Skin of body (tissue), 2 donors: Measurements from ENCODE around the gene ARHGEF25. TPM values are rescaled to one million over a fixed set of nuclear protein-coding genes. Genes with fewer than 3 reads are reported as not detected.
"Not testable (repeated sequence)": the region's sequence is repeated elsewhere in the genome, so short reads cannot be mapped to it uniquely, and the experiment has no call there.

Experiments used
- DNase-seq: peaks from one replicate; lab custom pipeline; 2025; lab: John Stamatoyannopoulos, UW
- total RNA-seq: library from RNA; depleted of rRNA; stranded (reverse); fragments of >200 nt; gene quantifications from one replicate; pipeline ENCODE4 v1.2.3, GENCODE V29; 2014

ARHGEF25 gene
- total RNA-seq, 1 donor from 2014 or later = 32.5 TPM

- no peak for DNase-seq
Measured at GRCh38 chr12:57609101-57609780, 2.0 kb upstream of the ARHGEF25 start.

DNA sequence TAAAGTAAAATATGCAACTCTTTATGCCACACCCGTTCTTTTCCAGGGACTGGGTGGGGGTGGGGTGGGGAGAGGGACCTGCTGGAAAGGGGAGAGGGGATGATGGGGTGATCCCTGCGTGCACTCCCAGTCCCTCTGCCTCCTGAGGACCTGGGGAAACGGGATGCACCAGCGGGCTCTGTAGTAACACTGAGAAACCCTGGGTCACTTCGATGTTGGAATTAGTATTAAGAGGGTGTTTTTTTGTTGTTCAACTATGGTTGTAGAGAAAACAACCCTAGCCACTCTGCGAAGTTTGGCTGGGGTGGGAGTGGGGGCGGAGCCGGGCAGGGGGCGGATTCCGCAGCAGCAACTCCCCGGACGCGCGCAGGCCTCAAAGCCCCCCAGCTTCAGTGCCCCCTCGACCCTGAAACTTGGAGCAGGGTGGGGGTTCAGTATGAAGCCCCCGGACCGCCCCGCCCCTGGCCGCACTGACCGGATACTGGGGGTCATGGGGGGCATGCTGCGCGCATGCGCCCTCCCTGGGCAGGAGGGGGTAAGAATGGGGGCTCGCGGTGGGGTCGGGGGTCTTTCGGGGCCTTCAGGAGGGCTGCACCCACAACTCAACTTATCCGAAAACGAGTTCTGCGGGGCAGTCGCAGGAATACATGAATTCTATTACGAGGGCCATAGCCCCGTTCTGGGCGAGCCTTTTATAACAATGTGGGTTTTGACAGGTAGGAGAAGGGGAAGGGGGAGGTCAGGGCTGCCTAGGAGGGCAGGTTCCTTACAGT lies 1.3 kb upstream of the ARHGEF25 start:
- peak; percentile 9 for DNase-seq

DNA sequence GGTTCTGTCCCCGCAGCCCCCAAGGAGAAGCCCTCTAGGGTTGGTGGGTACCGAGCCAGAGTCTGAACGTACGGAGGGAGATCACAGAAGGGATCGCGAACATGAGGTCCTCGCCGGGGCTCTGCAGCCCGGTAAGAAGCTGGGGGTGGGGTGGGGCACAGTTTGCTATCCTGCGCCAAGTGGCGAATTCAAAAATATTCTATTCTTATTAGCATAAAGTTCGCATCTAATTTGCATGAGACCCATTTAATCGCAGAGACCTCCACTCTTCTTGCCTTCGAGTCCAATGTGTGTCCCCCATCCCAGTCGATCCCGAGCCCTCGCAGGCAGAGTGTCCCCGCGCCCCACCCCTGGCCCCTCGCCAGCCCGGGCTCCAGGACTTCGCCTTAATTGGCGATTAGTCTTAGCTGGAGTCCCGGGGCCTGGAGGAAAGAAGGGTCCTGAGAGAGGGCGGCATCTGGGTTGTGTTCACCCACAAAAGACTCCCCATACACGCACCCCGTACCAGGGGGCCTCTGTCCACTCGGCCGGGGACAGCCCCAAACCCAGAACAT lies 604 bp upstream of the ARHGEF25 start:
- no peak for DNase-seq

- DNase-seq = no peak
Measured at GRCh38 chr12:57611827-57612710, 834 bp downstream of the ARHGEF25 start.

DNA sequence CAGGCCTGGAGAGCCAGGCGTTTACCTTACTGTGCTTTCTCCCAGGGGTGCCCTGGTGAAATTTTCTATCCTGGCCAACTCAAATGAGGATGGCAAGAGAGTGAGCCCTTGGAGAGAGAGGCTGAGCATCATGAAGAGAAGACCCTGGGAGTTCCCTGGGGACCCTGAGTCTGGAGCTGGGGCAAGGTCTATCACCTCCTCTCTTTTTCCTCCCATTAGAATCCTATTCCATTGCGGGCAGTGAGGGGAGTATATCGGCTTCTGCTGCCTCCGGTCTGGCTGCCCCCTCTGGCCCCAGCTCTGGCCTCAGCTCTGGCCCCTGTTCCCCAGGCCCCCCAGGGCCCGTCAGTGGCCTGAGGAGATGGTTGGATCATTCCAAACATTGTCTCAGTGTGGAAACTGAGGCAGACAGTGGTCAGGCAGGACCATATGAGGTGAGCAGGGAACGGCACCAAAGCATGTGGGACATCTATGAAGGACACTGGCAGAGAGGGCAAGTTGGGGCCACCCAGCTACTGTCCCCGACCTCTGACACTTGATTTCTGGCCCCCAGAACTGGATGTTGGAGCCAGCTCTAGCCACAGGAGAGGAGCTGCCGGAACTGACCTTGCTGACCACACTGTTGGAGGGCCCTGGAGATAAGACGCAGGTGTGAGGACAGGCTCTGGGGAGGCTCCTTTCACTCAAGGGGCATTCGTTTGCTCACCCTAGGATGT lies 1.6 kb downstream of the ARHGEF25 start:
- DNase-seq = no peak

- no peak for DNase-seq
Measured at GRCh38 chr12:57613427-57614109, 2.3 kb downstream of the ARHGEF25 start.

DNA sequence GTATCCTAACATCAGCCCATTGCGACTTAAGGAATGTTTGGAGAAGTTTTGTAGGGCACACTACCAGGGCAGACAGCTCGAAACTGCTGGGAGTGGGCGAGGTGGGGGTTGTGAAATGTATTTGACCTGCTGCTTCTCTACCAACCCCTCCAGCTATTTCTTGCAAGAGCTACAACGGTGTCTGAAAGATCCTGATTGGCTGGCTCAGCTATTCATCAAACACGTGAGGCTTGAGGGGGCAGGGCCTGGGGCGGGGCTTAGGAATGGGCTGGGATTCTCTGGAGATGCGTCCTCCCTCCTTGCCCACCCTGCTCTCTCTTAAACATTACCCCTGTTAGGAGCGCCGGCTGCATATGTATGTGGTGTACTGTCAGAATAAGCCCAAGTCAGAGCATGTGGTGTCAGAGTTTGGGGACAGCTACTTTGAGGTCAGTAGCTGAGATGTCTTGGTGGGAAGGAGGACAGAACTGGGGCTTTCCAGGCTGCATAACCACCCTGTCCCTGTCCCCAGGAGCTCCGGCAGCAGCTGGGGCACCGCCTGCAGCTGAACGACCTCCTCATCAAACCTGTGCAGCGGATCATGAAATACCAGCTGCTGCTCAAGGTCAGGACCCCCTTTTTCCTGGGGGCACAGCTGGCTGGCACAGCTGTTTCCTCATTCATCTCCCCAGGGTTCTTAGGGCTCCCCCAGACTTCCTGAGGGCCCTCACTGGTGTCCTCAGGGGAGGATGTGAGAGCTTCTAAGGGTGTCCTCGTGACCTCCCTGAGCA lies 3.1 kb downstream of the ARHGEF25 start:
- no peak for DNase-seq

DNA sequence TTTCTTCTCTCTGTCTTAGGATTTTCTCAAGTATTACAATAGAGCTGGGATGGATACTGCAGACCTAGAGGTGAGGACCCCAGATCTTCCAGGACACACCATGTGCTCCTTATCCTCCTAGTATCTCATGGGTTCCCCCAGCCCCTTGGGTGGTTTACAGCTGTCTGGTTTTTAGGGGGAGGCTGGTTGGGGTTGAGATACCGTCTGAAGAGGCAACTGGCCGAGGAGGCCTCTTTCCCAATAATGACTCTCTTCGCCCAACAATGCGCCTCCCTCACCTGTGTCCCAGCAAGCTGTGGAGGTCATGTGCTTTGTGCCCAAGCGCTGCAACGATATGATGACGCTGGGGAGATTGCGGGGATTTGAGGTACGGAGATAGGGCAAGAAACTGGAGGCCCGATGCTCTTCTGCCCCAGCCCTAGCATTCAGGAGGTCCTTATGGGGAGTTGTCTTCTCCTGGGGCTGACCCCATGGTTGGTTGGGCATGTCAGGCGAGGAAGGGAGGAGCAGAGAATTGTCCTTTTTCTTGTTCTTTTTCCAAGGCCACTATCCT lies 3.8 kb downstream of the ARHGEF25 start:
- DNase-seq = no peak

- no peak for DNase-seq
Measured at GRCh38 chr12:57615637-57616036, 4.4 kb downstream of the ARHGEF25 start.

DNA sequence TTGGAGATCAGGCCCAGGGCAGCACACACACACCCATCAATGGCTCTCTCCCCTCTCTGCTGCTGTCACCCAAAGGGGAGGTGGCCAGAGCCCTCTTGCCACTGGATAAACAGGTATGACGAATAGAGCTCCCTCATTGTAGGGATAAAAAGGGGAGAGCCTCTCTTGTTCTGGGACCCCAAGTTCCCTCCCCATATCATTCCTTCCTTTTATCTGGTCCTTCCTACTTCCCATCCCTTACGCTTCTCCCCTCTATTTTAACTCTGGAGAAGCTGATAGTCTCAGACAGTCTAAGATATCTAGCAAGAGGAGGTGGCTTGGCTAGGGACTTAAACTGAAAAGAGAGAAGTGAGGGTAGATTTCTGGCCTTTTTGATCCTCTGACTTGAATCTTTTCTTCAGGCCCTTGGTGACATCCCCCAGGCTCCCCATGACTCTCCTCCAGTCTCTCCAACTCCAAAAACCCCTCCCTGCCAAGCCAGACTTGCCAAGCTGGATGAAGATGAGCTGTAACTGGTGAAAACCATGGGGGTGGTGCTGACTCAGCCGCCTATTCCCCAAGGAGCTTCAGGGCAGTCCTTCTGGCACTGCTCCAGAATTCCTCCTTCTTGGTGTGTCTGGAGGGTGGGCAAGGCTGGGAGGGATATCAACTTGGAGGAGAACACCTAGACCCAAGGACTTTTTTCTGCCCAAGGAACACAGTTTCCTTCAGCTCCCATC lies 5.3 kb downstream of the ARHGEF25 start:
- DNase-seq = no peak

GRCh38 chr12:57617942-57618341 lies 6.7 kb downstream of the ARHGEF25 start:
- DNase-seq = no peak

- not testable (repeated sequence) for DNase-seq
Measured at GRCh38 chr12:57618431-57618830, 7.2 kb downstream of the ARHGEF25 start.

DNA sequence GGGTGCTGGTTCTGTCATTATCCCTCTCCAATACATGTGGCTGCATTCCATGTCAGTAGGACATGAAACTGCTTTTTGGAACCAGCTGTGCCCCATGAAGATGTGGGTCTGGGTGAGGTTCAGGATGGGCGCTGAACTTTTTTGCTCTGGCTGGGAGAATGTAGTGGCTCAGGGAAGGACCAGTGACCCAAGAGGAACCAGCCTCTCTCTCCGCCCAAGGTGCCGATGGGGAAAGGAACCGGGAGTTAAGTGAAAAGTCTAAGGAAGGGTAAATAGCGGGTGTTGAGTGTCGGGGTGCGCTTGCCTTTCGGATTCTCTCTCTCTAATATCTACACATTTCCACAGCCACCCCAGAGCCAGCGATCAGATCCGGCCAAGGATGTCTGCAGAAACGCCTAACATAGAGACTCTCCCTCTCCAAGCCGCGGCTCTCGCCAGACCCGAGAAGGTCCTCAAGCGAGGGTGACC lies 7.8 kb downstream of the ARHGEF25 start:
- DNase-seq = no peak

- DNase-seq = no peak
Measured at GRCh38 chr12:57619434-57620244, 8.4 kb downstream of the ARHGEF25 start.

DNA sequence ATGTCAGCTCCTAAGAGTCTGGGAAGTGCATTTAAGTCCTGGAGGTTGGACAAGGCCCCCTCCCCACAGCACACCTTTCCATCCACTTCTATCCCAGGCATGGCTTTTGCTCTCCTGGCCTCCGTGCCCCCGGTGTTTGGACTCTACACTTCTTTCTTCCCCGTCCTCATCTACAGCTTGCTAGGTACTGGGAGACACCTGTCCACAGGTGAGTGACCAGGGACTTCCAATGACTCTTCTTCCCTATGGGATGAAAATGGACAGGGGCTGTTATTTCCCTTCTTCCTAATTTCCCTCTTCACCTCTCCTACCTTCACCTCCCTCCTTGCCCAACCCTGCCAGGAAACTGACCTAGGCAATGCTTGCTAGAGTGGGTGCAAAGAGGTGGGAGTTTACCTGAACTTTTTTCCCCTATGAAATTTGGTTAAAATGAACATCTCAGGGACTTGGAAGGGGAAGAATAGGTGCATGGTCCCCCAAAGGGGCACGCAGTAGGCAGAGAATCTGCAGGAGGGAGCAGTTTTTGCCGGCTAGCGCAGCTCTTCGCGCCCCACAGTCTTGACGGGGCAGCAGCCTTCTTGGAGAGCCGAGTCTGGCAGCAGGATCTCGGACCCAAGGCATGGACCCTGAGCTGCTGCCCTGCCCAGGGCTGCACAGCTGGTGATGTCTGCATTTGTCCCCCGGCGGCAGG lies 9.2 kb downstream of the ARHGEF25 start:
- no peak for DNase-seq

DNA sequence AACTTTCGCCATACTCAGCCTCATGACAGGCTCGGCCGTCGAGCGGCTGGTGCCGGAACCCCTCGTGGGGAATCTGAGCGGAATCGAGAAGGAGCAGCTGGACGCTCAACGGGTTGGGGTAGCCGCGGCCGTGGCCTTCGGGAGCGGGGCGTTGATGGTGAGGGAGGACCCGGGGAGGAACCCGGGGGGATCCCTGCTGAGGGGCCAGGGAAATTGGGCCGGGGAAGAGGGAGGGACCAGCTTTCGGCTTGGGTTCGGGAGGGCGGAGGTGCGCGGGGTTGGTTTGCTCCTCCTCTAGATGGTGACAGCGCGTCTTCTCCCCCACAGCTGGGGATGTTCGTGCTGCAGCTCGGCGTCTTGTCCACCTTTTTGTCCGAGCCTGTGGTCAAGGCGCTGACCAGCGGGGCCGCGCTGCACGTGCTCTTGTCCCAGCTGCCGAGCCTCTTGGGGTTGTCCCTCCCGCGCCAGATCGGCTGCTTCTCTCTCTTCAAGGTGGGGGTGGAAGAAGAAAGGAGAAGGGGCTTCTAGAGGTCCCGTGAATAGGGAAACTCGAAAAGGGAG lies 9.8 kb downstream of the ARHGEF25 start:
- DNase-seq = no peak
